Measurements from ENCODE around the gene BLVRA. TPM values are rescaled to one million over a fixed set of nuclear protein-coding genes. Genes with fewer than 3 reads are reported as not detected.
"Not testable (repeated sequence)": the region's sequence is repeated elsewhere in the genome, so short reads cannot be mapped to it uniquely, and the experiment has no call there.

BLVRA gene
- total RNA-seq, 1 donor from 2014 or later, result 32.2 TPM

DNA sequence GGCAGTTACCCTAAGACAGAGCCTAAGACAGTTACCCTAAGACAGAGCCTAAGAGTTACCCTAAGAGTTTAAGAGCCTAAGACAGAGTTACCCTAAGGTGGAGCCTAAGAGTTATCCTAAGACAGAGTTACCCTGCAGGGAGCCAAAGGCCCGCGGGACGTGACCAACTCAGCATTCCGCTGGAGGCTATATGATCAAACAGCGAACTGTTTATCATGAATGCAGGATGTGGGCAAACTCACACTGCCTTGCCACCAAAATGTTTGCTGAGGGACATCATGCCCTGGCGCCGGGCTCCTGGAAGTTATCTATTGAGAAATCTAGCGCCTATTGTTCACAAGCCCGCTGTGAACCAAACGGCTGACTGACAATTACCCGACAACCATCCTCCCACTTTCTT is 49.9 kb downstream of the BLVRA start:
- H3K4me3 Mint-ChIP-seq (ENCODE audit: low read depth), result no peak overlapping the region
- no peak overlapping the region for H3K27ac Mint-ChIP-seq
- intact Hi-C loops (cut with micrococcal nuclease), result no loop called here
- H3K4me1 Mint-ChIP-seq (ENCODE audit: low read depth), result no peaks in the 10 kb centered on the region
- DNase-seq (ENCODE audit: low spot score), result no peak
- H3K36me3 Mint-ChIP-seq (ENCODE audit: low read depth), result peaks cover 11% of the 10 kb centered on the region
- H3K27me3 Mint-ChIP-seq (ENCODE audit: low read depth), result peaks cover 9% of the 10 kb centered on the region
- H3K9me3 Mint-ChIP-seq, result no peaks in the 10 kb centered on the region

- H3K4me1 Mint-ChIP-seq (ENCODE audit: low read depth); H3K4me3 Mint-ChIP-seq (ENCODE audit: low read depth); DNase-seq (ENCODE audit: low spot score); H3K36me3 Mint-ChIP-seq (ENCODE audit: low read depth); intact Hi-C loops (cut with micrococcal nuclease); H3K9me3 Mint-ChIP-seq; H3K27ac Mint-ChIP-seq: not testable (repeated sequence)
- H3K27me3 Mint-ChIP-seq (ENCODE audit: low read depth), result peaks cover 20% of the 10 kb centered on the region
These were observed 51.9 kb downstream of the BLVRA start for GRCh38 chr7:43810195-43810941.

DNA sequence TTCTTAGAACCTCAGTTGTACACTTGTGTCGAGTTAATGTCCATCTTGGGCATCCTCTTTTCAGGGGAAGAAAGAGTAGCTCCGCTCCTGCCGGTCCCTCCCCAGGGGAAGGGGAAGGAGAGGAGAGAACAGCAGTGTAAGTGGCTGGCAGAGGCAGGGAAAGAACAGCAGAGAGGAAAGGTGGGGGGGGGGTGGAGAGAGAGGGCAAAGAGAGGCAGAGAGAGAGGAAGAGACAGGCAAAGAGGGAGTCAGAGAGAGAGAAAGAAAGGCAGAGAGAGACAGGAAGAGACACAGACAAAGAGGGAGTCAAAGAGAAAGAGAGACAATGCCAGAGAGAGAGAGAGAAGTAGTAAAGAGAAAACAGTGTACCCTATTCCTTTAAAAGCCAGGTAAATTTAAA is 56.9 kb downstream of the BLVRA start:
- no peaks in the 10 kb centered on the region for H3K9me3 Mint-ChIP-seq
- H3K27me3 Mint-ChIP-seq (ENCODE audit: low read depth), result peaks cover 44% of the 10 kb centered on the region
- H3K4me1 Mint-ChIP-seq (ENCODE audit: low read depth), result no peaks in the 10 kb centered on the region
- no peak overlapping the region for H3K4me3 Mint-ChIP-seq (ENCODE audit: low read depth)
- no peak overlapping the region for H3K27ac Mint-ChIP-seq
- no peak for DNase-seq (ENCODE audit: low spot score)
- intact Hi-C loops (cut with micrococcal nuclease), result no loop called here
- H3K36me3 Mint-ChIP-seq (ENCODE audit: low read depth), result no peaks in the 10 kb centered on the region

DNA sequence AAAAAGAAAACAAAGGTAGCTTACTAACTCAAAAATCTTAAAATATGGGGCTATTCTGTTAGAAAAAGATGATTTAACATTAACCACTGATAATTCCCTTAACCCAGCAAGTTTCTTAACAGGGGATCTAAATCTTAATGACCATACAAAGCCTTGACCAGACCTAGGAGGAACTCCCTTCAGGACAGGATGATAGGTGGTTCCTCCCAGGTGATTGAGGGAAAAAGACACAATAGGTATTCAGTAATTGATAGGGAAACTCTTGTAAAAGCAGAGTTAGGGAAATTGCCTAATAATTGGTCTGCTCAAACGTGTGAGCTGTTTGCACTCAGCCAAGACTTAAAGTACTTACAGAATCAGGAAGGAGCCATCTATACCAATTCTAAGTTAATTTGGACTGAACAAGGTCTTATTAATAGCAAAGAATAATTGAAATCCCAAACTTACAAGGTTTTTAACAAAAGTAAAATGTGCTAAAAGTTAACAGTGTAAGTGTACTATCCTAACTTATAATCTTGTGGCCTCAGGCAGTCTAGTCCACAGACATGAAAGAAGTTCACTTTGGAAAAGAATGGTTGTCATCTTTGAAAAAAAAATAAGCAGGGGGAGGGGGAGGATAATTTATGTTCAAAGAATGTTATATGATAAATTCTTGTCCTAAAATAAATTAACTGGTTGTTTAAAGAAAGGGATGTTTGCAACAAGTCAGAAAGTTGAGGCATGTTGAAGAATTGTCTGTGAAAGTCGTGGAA is 57.7 kb downstream of the BLVRA start:
- H3K9me3 Mint-ChIP-seq; DNase-seq (ENCODE audit: low spot score); H3K27ac Mint-ChIP-seq; H3K36me3 Mint-ChIP-seq (ENCODE audit: low read depth); H3K4me1 Mint-ChIP-seq (ENCODE audit: low read depth); H3K4me3 Mint-ChIP-seq (ENCODE audit: low read depth); intact Hi-C loops (cut with micrococcal nuclease): not testable (repeated sequence)
- peaks cover 47% of the 10 kb centered on the region for H3K27me3 Mint-ChIP-seq (ENCODE audit: low read depth)

DNA sequence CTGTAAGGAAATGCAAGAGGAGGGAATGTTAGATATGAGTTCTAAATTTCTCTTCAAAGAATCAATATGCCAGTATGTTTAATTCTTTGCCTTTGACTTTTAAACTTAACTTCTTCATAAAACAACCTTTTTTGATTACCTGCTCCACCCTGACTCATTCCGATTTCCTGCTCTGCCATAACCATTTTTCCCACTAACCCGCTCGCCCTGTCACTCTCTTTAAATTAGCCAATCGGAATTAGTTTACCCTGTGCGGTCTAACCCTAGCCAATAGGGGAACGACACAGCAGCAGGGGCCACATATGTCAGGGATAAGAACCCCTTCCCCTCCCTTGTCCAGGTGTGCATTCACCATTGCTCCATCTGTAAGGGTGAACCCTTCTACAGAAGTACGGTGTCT is 64.9 kb downstream of the BLVRA start:
- H3K4me3 Mint-ChIP-seq (ENCODE audit: low read depth); H3K4me1 Mint-ChIP-seq (ENCODE audit: low read depth); DNase-seq (ENCODE audit: low spot score); H3K27ac Mint-ChIP-seq; intact Hi-C loops (cut with micrococcal nuclease); H3K36me3 Mint-ChIP-seq (ENCODE audit: low read depth); H3K9me3 Mint-ChIP-seq: not testable (repeated sequence)
- H3K27me3 Mint-ChIP-seq (ENCODE audit: low read depth), result peaks cover 54% of the 10 kb centered on the region

DNA sequence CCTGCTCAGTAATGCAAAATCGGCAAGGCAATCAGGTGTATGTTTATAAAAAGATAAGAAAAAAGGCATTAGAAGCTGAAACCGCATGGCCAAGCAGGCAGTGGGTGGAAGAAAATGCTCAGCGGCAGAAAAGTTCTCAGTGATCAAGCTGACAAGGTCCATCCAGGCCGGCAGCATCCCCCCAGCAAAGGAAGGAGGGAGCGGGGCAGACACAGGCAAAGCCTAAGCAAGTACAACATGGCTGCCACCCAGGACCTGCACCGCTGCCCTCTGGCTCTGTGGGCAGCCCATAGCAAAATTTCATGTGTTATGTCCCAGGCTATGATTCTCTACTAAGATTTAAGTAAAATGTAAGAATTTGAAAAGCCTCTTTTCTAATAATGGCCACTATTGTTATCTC is 65.5 kb downstream of the BLVRA start:
- no peaks in the 10 kb centered on the region for H3K9me3 Mint-ChIP-seq
- peaks cover 58% of the 10 kb centered on the region for H3K27me3 Mint-ChIP-seq (ENCODE audit: low read depth)

GRCh38 chr7:43824513-43824912 is 66.0 kb downstream of the BLVRA start:
- H3K27me3 Mint-ChIP-seq (ENCODE audit: low read depth), result peaks cover 55% of the 10 kb centered on the region
- H3K9me3 Mint-ChIP-seq; H3K4me1 Mint-ChIP-seq (ENCODE audit: low read depth); DNase-seq (ENCODE audit: low spot score); H3K27ac Mint-ChIP-seq; intact Hi-C loops (cut with micrococcal nuclease); H3K36me3 Mint-ChIP-seq (ENCODE audit: low read depth); H3K4me3 Mint-ChIP-seq (ENCODE audit: low read depth): not testable (repeated sequence)

More for the DNA sequence above, 65.5 kb downstream of the BLVRA start:
- DNase-seq (ENCODE audit: low spot score), result no peak
- no peaks in the 10 kb centered on the region for H3K36me3 Mint-ChIP-seq (ENCODE audit: low read depth)
- H3K27ac Mint-ChIP-seq, result no peak overlapping the region
- H3K4me1 Mint-ChIP-seq (ENCODE audit: low read depth), result no peaks in the 10 kb centered on the region
- H3K4me3 Mint-ChIP-seq (ENCODE audit: low read depth), result no peak overlapping the region
- intact Hi-C loops (cut with micrococcal nuclease), result no loop called here

GRCh38 chr7:43824963-43825362 is 66.5 kb downstream of the BLVRA start:
- intact Hi-C loops (cut with micrococcal nuclease), result no loop called here
- H3K4me3 Mint-ChIP-seq (ENCODE audit: low read depth), result no peak overlapping the region
- no peaks in the 10 kb centered on the region for H3K36me3 Mint-ChIP-seq (ENCODE audit: low read depth)
- H3K9me3 Mint-ChIP-seq, result no peaks in the 10 kb centered on the region
- DNase-seq (ENCODE audit: low spot score), result no peak
- H3K27me3 Mint-ChIP-seq (ENCODE audit: low read depth), result peaks cover 53% of the 10 kb centered on the region
- no peaks in the 10 kb centered on the region for H3K4me1 Mint-ChIP-seq (ENCODE audit: low read depth)
- no peak overlapping the region for H3K27ac Mint-ChIP-seq

- no peak for DNase-seq (ENCODE audit: low spot score)
- Mint-ChIP-seq H3K4me1 (ENCODE audit: low read depth) (no peaks in the 10 kb centered on the region), H3K27ac (no peak overlapping the region), H3K9me3 (no peaks in the 10 kb centered on the region), H3K36me3 (ENCODE audit: low read depth) (no peaks in the 10 kb centered on the region), H3K27me3 (ENCODE audit: low read depth) (peaks cover 50% of the 10 kb centered on the region), H3K4me3 (ENCODE audit: low read depth) (no peak overlapping the region)
- intact Hi-C loops (cut with micrococcal nuclease), result no loop called here
These were observed 66.9 kb downstream of the BLVRA start for GRCh38 chr7:43825391-43825808.

- H3K27me3 Mint-ChIP-seq (ENCODE audit: low read depth), result peaks cover 23% of the 10 kb centered on the region
- intact Hi-C loops (cut with micrococcal nuclease); H3K27ac Mint-ChIP-seq: not testable (repeated sequence)
These were observed 72.4 kb downstream of the BLVRA start for GRCh38 chr7:43830917-43831316.

GRCh38 chr7:43834463-43835251 is 76.2 kb downstream of the BLVRA start:
- Mint-ChIP-seq H3K27ac (peak overlapping the region; percentile 83), H3K4me1 (ENCODE audit: low read depth) (peaks cover 15% of the 10 kb centered on the region), H3K27me3 (ENCODE audit: low read depth) (no peaks in the 10 kb centered on the region), H3K4me3 (ENCODE audit: low read depth) (peak overlapping the region; percentile 75), H3K9me3 (peaks cover 23% of the 10 kb centered on the region), H3K36me3 (ENCODE audit: low read depth) (peaks cover 7% of the 10 kb centered on the region)
- peak; percentile 24 for DNase-seq (ENCODE audit: low spot score)
- intact Hi-C loops (cut with micrococcal nuclease), result loop anchor here (1.0 to 5.0 kb wide), 3 partner anchors 35 to 186 kb away; partner anchors contain the start of gene MRPS24

More at GRCh38 chr7:43830917-43831316, 72.4 kb downstream of the BLVRA start:
- H3K36me3 Mint-ChIP-seq (ENCODE audit: low read depth); DNase-seq (ENCODE audit: low spot score); H3K4me3 Mint-ChIP-seq (ENCODE audit: low read depth): not testable (repeated sequence)
- Mint-ChIP-seq H3K4me1 (ENCODE audit: low read depth) (peaks cover 11% of the 10 kb centered on the region), H3K9me3 (peaks cover 23% of the 10 kb centered on the region)

GRCh38 chr7:43838201-43838658 is 79.8 kb downstream of the BLVRA start:
- Mint-ChIP-seq H3K4me3 (ENCODE audit: low read depth) (no peak overlapping the region), H3K4me1 (ENCODE audit: low read depth) (peaks cover 15% of the 10 kb centered on the region), H3K27ac (no peak overlapping the region), H3K36me3 (ENCODE audit: low read depth) (peaks cover 7% of the 10 kb centered on the region), H3K27me3 (ENCODE audit: low read depth) (peaks cover 10% of the 10 kb centered on the region), H3K9me3 (peaks cover 8% of the 10 kb centered on the region)
- DNase-seq (ENCODE audit: low spot score), result no peak
- intact Hi-C loops (cut with micrococcal nuclease), result loop anchor here (2.0 to 5.0 kb wide), 3 partner anchors 109 to 905 kb away; partner anchors contain the start of genes COA1, MRPL32 and PSMA2

Data from activated T-helper 2 cell treated with anti-CD3 and anti-CD28 coated beads, Interferon-gamma antibody, Interleukin-2, Interleukin-4, amounts not matched to agents 10 μg/mL and 5 μg/mL and 100 μg/mL, durations not matched to agents 14 hours and 24 hours and 36 hours (primary cell).